MM.1S (cell line): ENCODE measurements around the gene TMEM117.

ENCODE experiments used
- EZH2 ChIP-seq: fragments of 300-600 bp; sonication (generic); optimal IDR thresholded peaks from 2 replicates; pipeline ENCODE3; 2017; ENCODE audit warnings: low read depth, mild to moderate bottlenecking, antibody characterized with exemption, low read length, mixed read lengths
- TF ChIP-seq, protein P1 (sequence below): fragments of 300-600 bp; sonication (generic); IDR thresholded peaks from 2 replicates; pipeline ENCODE4 v1.5.1; 2016; ENCODE audit warnings: antibody characterized with exemption, low read length, mixed read lengths

DNA sequence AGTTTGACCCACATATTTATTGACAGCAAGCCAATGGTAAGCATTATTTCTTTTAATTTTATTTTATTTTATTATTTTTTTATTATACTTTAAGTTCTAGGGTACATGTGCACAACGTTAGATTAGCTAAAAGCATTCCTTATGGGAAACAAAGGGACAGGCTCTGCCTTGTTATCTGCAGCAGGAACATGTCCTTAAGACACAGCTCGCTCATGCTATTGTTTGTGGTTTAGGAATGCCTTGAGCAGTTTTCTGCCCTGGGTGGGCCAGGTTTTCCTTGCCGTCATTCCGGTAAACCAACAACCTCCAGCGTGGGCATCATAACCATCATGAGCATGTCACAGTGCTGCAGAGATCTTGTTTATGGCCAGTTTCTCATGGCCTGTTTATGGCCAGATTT lies 370.2 kb downstream of the TMEM117 start:
- no peak for TF ChIP-seq EZH2
- TF ChIP-seq, protein P1, sequence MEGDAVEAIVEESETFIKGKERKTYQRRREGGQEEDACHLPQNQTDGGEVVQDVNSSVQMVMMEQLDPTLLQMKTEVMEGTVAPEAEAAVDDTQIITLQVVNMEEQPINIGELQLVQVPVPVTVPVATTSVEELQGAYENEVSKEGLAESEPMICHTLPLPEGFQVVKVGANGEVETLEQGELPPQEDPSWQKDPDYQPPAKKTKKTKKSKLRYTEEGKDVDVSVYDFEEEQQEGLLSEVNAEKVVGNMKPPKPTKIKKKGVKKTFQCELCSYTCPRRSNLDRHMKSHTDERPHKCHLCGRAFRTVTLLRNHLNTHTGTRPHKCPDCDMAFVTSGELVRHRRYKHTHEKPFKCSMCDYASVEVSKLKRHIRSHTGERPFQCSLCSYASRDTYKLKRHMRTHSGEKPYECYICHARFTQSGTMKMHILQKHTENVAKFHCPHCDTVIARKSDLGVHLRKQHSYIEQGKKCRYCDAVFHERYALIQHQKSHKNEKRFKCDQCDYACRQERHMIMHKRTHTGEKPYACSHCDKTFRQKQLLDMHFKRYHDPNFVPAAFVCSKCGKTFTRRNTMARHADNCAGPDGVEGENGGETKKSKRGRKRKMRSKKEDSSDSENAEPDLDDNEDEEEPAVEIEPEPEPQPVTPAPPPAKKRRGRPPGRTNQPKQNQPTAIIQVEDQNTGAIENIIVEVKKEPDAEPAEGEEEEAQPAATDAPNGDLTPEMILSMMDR: no peak
